Cardiac septum (tissue), 1 donor: ENCODE measurements around the gene ITPR1. TPM values are rescaled to one million over a fixed set of nuclear protein-coding genes. Genes with fewer than 3 reads are reported as not detected.
A peak's percentile ranks its signal among the peaks of the same experiment; 100 is the strongest.
"Not testable (repeated sequence)": the region's sequence is repeated elsewhere in the genome, so short reads cannot be mapped to it uniquely, and the experiment has no call there.

Source experiments
- DNase-seq: peaks from one replicate; pipeline ENCODE4 v3.0.0-alpha.2; 2020; ENCODE audit warnings: low spot score
- intact Hi-C: fragments of 100-400 bp; cut with DNase I; formaldehyde crosslinking; loops from one replicate; pipeline ENCODE4 v1.14.0; 2022
- long read RNA-seq: library from polyadenylated mRNA; unstranded; transcript quantifications from one replicate; pipeline ENCODE4 v2.0.0, GENCODE V29; 2021
- total RNA-seq: library from RNA; stranded (reverse); fragmentation: NEBNext Ultra II Directional; extraction: Animal tissue kit (Norgen Biotek cat#: 25700); gene quantifications from one replicate; pipeline ENCODE4 v1.2.1, GENCODE V29; 2021
- donor health status: DM: no; HTN: no; CAD: no.

The ITPR1 gene
- 19.5 TPM for total RNA-seq
- long read RNA-seq, full-length matches to known transcripts = 2 of 14 reads
- long read RNA-seq, partial matches to known transcripts = 7 of 14 reads
- long read RNA-seq, other reads (novel, unspliced or antisense) = 5 of 14 reads

DNA sequence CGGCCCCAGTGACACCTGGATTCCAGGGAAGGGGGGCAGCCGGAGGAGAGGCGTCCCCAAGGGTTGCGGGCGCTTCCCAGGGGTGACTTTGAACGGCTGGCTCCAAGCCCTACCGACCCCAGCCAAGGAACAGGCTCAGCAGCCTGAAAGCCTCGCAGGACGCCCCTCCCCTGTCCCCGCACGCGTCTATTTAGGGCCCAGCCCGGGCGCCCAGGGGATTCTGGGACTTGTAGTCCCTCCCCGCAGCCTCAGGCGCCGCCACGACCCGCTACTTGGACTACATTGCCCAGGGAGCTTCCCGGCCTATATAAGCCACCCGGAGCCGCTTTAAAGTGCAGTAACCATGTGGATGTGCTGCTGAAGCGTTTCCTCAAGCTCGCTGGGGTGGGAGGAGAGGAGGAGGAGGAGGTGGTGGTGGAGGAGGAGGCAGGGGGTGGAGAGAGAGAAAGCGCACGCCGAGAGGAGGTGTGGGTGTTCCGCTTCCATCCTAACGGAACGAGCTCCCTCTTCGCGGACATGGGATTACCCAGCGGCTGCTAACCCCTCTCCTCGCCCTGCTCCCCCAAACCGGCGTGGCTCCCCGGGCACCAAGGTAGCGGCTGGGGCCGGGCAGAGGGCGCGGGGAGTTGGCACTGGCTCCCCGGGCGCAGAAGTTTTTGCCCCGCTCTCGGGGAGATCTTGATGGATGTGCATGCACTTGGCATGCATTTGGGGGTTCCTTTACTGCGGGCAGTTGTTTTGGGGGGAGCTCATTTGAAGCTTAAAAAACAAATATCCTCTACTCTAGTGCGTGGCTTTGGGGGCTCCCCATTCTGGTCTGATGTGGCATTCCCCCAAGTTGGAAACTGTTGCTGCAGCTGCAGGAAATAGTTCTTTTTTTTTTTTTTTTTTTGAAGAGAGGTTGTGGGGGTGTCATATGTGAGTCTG, at the start of gene ITPR1:
Gene ITPR1, plus strand, starts transcription at position 335 of the 927 bp plus-strand sequence. CDS start 23,144 bp downstream, outside the sequence.
- intact Hi-C loops = loop anchor here (1.0 to 10.0 kb wide), 5 partner anchors 26 to 694 kb away; partner anchors contain the start of genes EDEM1 and SUMF1
- peak; percentile 99 for DNase-seq

DNA sequence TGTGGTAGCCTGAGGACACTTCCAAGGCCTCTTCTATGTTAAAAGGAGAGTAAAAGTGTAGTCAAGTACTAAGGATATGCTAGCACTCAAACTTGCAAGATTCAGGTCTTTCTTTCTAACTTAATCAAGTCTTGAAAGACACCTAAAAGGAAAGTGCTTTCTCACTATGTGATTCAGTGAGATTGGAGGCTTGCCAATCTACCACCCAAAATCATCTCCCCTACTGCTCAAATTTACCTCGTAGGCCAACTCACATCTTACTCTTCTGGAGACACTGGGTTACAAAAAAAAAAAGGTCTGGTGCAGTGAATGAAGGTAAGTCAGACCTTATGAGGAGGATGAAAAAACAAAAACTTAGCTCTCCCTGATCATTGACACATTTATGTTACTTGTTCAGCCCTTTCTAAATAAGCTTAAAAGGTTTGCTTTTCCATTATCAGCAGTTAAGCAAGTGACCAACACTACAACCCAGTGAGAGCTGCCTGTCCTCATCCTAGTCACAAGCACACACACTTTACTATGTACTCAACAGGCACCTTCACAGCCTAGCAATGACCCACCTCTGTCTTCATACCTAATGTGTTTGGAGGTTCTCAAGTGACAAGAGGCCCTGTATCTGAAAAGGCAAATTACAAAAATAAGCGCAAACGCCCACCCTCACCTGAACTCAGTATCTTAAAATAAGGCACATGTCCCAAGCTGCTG, 45.7 kb upstream of the ITPR1 start:
- intact Hi-C loops = no loop called here
- no peak for DNase-seq

DNA sequence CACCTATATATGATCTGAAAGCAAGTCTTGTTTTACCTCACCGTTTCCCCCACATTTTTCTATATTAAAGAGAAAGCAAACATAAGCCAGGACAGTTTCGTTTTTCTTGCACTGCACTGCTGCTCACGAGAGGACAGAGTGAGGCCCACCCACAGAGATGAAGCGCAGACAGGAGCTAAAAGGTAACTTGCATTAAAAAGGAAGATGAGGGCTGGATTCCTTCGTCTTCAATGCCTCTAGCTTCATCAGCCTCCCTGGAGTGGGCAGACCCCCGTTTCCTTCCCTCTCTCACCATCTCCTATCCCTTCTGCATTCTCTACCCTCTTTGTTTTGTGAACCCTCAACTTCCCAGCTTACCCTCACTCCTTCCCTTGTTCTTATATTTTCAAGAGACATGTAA, 45.0 kb upstream of the ITPR1 start:
- intact Hi-C loops = no loop called here
- no peak for DNase-seq

DNA sequence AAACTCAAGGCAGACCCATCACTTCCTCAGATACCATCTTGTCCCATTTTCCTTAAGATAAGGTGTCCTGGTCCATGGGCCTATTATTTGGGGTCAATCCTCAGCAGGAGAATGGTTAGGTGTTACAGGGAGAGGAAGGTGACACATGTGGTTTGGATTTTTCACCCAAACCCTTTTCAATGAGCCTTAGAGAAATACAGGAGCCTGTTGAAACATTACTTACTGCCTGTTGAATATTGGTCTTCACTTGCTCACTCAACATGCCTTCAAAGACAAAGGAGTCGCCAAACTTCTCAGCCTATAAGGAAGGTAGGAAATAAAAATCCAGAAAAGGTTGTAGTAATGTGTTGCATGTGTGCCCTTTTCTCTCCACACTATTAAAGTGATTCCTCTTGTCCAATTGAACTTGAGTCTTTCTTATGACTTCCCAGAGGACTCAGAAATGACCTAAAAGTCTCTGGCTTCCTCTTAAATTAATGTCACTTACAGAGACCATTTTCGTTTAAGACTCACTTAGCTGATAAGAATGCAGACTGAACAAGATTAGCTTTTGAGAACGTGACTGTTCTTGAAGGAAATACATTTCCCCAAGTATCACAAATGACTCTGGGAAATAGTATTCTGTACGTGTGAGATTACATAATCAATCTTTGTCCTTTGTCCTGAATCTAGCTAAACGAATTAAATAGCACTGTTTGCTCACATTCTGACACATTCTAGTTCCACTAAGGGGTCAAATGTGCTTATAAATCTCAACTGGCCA, 43.9 kb upstream of the ITPR1 start:
- intact Hi-C loops = no loop called here
- DNase-seq = no peak

DNA sequence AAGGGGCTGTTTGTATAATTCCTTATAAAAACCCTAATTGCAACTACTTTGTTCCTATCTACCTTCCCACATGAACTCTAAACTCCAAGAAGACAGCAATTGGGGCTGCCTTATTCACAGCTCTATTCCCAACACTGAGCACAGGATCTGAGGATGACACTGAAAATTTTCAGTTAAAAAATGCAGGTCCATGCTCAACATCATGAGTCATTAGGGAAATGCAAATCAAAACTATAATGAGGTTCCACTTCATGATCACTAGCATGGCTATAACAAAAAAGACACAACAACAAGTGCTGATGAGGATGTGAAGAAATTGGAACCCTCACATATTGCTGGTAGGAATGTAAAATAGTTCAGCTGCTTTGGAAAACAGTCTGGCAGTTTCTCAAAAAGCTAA, 39.0 kb upstream of the ITPR1 start:
- DNase-seq = no peak
- intact Hi-C loops = no loop called here

DNA sequence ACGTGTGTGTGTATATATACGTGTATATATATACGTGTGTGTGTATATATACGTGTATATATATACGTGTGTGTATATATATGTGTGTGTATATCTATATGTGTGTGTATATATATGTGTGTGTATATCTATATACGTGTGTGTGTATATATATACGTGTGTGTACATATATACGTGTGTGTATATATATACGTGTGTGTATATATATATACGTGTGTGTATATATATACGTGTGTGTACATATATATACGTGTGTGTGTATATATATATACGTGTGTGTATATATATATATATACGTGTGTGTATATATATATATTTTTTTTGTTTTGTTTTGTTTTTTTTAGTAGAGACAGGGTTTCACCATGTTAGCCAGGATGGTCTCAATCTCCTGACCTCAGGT, 36.4 kb upstream of the ITPR1 start:
- intact Hi-C loops, DNase-seq: not testable (repeated sequence)

DNA sequence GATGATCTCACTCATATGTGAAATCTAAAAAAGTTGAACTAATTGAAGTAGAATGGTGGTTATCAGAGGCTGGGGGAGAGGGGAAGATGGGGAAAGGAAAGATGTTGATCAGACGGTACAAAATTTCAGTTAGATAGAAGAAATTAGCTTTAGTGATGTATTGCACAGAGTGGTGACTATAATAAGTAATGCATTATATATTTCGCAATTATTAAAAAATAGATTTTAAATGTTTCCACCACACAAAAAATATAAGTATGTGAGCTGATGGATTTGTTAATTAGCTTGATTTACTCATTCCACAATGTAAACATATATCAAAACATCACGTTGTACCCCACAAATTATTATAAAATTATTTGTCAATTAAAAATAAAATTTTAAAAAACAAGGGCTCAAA, 34.2 kb upstream of the ITPR1 start:
- no peak for DNase-seq
- intact Hi-C loops = no loop called here

DNA sequence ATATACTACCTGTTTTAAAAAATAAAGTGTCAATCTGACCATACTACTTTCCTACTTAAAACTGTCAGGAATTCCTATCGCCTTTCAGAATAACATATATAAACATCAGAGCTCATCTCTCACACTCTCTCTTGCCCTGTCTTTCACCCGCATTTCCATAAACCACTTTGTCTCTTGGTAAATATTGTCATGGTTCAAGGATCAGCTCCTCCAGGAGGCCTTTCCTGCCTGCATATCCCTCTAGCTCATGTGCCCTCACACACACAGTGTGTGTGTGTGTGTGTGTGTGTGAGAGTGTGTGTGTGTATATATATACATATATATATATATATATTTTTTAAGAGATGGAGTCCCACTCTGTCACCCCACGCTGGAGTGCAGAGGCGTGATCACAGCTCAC, 32.8 kb upstream of the ITPR1 start:
- DNase-seq = no peak
- intact Hi-C loops = no loop called here

DNA sequence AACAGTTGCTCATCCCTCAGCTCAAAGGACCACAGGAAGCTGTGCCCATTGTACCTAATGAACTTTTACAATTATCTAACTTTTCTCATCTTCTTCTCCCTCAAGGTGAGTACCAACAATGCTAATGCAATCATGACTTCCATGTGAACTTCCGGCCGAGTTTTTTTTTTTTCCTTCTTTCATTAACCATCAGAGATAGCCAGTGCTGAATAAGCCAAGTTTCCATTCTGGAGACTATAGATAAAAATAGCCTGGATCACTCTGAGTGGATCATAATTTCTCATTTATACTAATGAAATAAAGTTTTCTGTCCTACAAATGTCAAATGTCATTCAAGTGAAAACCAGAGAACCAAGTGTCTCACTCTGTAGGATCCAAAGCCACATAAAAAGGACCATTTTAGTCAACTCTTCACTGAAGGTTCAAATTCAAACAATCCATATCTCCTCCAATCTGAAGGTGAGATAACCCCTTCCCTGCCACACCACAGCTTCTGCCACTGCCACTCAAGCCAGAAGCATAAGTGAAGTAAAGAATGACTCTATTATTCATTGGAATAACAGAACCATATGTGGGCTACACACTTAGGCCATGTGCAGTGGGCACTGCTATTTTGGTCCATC, 31.6 kb upstream of the ITPR1 start:
- DNase-seq = no peak
- intact Hi-C loops = no loop called here

DNA sequence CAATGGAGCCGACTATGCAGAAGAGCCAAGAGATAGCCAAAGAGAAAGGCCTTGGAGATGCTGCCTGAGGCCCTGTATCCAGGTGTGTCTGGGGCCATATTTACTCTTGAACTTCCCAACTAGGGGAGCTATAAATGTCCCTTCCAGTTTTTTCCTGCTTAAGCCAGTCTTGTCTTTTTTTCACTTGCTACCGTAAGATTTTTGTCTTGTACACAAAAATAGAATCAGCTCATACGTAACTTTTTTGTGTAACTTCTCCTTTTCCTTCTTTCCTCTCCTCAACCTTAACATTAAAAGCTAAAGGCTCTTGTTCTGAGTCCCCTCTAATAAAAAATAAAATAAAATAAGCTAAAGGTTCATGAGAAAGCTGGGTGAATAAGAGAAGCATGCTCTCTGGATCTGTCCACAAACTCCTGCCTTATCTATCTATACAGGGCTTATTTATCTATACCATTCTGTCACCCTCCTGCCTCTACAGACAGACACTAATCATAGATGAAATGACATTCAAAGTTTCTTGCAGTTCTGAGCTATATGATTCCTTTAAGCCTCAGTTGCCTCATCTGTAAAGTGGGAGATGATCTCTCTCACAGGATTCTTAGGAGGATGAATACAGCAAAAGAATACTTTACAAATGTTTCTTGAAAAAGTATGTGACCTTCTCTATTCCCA, 30.6 kb upstream of the ITPR1 start:
- DNase-seq = no peak

DNA sequence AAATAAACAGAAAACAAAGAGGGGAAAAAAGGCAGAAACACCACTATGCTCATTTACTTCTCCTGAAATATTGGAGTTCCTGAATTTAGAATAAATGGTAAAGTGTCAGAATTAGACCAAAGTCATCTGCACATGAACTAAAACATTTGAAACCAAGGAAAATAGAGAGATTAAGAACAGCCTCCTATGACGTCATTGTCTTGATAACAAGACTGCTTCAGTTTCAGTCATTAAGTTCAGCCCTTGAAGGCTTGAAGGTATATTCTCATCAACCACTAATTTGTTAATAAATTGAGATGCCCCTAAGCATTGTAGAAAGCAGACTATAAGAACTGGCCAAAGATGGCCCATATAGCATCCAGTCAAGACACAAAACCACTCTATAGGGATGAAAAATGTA, 28.6 kb upstream of the ITPR1 start:
- DNase-seq = no peak
- intact Hi-C loops = no loop called here

More for the DNA sequence above, 30.6 kb upstream of the ITPR1 start:
- intact Hi-C loops = no loop called here

DNA sequence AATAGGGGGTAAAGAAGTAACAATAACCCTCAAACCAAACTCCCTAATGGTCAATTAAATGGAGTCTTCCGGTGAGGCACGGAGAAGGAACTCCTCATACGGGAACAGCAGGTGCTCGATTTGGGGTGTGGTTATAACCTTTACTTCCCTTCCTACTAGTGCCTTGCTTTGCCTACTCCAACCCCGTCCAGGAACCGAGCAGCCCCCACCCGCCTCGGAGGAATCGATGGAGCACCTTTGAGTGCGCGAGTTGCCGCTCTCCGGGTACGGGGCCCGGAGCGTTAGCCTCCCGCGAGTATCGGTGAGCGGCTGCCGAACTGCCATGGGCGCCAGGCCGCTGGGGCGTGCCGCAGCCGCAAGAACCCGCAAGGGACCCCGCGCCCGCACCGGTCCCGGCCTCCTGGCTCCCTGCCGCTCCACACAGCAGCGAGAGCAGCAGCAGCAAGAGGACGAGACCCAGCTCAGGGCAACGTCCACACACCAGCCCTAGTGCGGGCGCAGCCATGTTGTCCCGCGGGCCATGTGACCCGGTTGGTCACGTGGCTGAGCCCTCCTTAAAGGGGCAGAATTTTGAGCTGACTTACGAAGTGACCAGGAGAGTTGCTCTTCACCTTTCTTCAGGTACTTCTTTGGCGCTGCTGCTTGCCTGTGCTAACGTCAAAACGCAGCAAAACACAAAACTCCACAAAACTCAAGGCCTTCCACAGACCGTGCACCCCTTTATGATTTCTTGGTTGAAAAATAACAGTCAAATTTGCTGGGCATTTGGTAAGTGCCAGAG, 26.2 kb upstream of the ITPR1 start, which contains the start of gene SUMF1:
Gene SUMF1, minus strand, starts transcription at position 529 of the 781 bp plus-strand sequence. Its CDS starts 24 bp downstream, at position 505.
- intact Hi-C loops = loop anchor here (1.0 kb wide), 1 partner anchor 26 kb away; the partner anchor contains the start of gene ITPR1
- peak; percentile 92 for DNase-seq

DNA sequence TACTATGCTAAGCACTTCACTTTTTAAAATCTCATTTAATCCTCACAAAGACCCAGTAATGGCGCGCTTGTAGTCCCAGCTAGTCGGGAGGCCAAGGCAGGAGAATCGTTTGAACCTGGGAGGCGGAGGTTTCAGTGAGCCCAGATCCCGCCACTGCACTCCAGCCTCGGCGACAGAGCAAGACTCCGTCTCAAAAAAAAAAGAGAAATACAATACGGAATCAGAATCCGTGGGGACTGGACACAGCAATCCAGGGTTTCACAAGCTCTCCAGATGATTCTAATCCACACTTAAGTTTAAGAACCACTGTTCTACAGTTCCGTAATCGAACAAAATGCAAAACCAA, 25.7 kb upstream of the ITPR1 start:
- intact Hi-C loops = loop anchor here (1.0 kb wide), 1 partner anchor 26 kb away; the partner anchor contains the start of gene ITPR1
- no peak for DNase-seq

DNA sequence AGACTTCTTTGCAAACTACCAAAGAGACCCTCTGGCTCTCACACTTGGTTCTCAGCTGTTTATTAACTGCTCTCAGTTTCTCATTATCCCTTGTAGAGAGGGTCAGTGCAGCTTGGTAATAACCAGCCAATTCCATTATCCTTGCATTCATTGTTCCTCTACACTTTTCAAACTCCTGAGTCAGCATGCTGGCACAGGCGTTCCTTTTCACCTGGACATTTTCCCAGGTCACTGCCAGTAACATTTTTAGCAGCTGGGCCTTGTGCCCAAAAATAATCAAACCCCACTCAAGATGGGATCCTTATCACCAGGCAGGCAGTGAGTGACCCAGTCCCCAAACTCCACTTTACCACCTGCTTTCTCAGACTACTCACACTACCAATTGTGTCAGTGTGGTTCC, 21.2 kb upstream of the ITPR1 start:
- intact Hi-C loops = no loop called here
- DNase-seq = no peak

DNA sequence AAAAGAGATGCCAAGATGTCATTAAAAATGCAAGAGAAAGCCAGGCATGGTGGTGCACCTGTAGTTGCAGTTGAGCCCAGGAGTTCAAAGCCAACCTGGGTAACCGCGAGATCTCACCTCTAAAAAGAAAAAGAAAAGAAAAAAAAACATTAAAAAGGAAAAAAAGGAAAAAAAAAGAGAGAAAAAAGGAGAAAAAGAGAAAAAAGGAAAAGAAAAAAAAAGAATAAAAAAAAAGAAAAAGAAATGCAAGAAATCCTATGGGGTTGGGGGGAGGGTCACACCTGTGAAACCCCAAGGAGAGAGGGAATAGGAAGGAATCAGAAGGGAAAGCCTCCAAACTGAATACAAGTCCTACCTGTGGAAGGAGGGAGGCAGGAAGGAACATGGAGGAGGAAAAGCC, 20.8 kb upstream of the ITPR1 start:
- intact Hi-C loops = no loop called here
- no peak for DNase-seq

DNA sequence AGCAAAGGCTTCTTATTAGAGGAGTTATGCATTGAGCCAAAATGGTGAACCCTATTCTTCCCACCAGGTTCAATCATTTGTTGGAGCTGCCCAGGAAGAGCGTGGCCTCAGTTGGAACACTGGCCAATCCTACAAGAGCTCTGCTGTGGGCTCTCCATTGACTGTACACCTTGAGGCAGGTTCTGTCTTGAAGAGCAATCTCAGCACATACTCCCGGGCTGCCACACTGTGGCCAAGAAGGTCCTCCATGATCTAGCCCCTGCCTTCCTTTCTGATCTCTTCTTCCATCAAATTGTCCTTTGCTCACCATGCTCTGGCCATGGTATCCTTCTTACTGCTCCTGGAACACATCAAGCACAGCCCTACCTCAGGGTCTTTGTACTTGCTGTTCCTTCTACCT, 20.4 kb upstream of the ITPR1 start:
- intact Hi-C loops = no loop called here
- DNase-seq = no peak

DNA sequence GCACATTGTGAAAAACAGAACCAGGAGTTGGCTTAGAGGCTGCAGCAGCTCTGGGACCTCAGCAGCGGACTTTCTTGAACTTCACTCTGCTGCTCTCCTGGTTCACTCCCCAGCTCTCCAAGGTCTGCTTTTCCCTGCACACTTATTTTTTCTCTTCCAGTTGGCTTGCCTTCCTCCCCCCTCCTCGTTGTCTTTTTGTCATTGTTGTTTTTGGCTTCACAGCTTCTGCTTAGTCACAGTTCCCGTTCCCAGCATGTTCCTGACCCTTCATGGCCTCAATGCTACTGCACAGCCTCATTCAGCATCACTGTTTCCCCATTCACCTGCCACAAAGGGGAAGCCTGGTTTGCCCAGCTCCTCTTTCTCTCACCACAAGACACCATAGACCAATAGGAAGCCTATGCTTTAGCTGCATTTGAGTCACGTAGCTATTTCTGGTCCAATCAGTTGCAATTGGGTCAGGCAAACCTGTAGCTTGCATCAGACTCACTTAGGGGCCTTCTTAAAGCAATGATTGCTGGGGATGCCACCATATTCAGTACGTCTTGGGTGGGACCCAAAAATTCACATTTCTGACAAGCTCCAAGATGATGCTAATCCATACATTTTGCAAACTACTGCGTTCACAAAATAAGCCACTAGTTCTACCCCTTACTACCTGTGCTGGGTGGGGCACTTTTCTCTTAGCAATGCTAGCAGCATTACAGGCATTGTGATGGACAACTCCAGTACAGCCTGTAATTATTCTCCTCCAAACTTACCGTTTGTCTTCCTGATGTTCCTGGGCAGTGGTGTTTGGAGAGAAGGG, 18.3 kb upstream of the ITPR1 start:
- intact Hi-C loops = loop anchor here (5.0 kb wide), 2 partner anchors 42 to 123 kb away; no protein-coding TSS in a partner anchor
- peak; percentile 90 for DNase-seq
